ENCODE measurements around the gene FHIT.

The FHIT gene

GRCh38 chr3:61239871-61240270 lies 11.4 kb downstream of the FHIT start:
- no peaks in the 10 kb centered on the region for H3K4me1 ChIP-seq
- no peak overlapping the region for H3K4me3 ChIP-seq (ENCODE audit: low read depth, low read length)
- no peaks in the 10 kb centered on the region for H3K9me3 ChIP-seq
- DNase-seq: no peak
- H3K36me3 ChIP-seq: no peaks in the 10 kb centered on the region
- TF ChIP-seq, protein P1, sequence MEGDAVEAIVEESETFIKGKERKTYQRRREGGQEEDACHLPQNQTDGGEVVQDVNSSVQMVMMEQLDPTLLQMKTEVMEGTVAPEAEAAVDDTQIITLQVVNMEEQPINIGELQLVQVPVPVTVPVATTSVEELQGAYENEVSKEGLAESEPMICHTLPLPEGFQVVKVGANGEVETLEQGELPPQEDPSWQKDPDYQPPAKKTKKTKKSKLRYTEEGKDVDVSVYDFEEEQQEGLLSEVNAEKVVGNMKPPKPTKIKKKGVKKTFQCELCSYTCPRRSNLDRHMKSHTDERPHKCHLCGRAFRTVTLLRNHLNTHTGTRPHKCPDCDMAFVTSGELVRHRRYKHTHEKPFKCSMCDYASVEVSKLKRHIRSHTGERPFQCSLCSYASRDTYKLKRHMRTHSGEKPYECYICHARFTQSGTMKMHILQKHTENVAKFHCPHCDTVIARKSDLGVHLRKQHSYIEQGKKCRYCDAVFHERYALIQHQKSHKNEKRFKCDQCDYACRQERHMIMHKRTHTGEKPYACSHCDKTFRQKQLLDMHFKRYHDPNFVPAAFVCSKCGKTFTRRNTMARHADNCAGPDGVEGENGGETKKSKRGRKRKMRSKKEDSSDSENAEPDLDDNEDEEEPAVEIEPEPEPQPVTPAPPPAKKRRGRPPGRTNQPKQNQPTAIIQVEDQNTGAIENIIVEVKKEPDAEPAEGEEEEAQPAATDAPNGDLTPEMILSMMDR (IDR thresholded peaks at IDR 0.05; ENCODE audit: low read depth, low read length): no peak
- no peaks in the 10 kb centered on the region for H3K27me3 ChIP-seq

DNA sequence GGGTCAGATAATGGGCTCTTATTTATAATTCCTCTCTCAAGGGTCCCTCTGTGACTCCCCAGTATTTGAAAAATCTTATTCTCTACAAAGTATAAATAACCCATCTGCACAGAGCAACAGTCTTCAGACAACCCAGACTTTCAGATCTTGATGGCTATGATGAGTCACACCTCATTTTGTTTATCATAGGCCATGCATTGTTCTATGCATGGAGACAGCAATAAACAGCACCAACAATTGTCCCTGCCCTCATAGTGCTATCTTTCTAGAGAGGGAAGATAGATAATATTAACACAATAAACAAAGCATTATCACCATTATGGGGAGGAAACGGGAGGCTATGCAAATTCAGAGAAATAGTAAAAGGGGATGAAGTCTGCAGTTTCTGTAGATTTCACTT lies 13.4 kb downstream of the FHIT start:
- TF ChIP-seq, protein P1 (IDR thresholded peaks at IDR 0.05; ENCODE audit: low read depth, low read length): no peak
- Histone ChIP-seq H3K36me3 (no peaks in the 10 kb centered on the region), H3K27me3 (no peaks in the 10 kb centered on the region), H3K4me3 (ENCODE audit: low read depth, low read length) (no peak overlapping the region), H3K4me1 (no peaks in the 10 kb centered on the region), H3K9me3 (no peaks in the 10 kb centered on the region)
- DNase-seq: no peak

DNA sequence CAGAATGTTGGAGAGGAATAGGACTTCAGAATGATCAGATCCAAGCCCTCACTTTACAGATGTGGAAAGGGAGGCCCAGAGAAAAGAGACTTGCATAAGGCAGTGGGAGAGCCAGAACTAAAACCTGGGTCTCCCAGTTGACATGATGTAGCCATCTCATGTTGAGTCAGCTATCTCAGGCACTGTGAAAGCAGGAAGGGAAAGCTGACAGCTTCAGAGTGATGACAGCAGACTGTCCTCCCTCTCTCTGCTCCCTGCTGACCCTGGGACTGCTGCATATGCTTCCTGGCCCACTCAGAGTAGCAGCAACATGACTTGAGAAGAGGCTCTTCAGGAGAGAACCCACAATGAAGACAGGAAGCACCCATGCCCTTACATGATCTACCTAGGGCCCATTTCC lies 14.7 kb downstream of the FHIT start:
- Histone ChIP-seq H3K9me3 (no peaks in the 10 kb centered on the region), H3K4me1 (no peaks in the 10 kb centered on the region), H3K36me3 (no peaks in the 10 kb centered on the region), H3K27me3 (no peaks in the 10 kb centered on the region), H3K4me3 (ENCODE audit: low read depth, low read length) (no peak overlapping the region)
- DNase-seq: no peak
- TF ChIP-seq, protein P1 (IDR thresholded peaks at IDR 0.05; ENCODE audit: low read depth, low read length): no peak

- Histone ChIP-seq H3K4me1 (no peaks in the 10 kb centered on the region), H3K4me3 (ENCODE audit: low read depth, low read length) (no peak overlapping the region), H3K9me3 (no peaks in the 10 kb centered on the region), H3K36me3 (no peaks in the 10 kb centered on the region), H3K27me3 (no peaks in the 10 kb centered on the region)
- TF ChIP-seq, protein P1 (IDR thresholded peaks at IDR 0.05; ENCODE audit: low read depth, low read length): no peak
- no peak for DNase-seq
Observed at GRCh38 chr3:61233746-61234145, 17.5 kb downstream of the FHIT start.

GRCh38 chr3:61231693-61232092 lies 19.6 kb downstream of the FHIT start:
- Histone ChIP-seq H3K36me3 (no peaks in the 10 kb centered on the region), H3K4me1 (no peaks in the 10 kb centered on the region), H3K27me3 (no peaks in the 10 kb centered on the region), H3K4me3 (ENCODE audit: low read depth, low read length) (no peak overlapping the region), H3K9me3 (no peaks in the 10 kb centered on the region)
- DNase-seq: no peak
- TF ChIP-seq, protein P1 (IDR thresholded peaks at IDR 0.05; ENCODE audit: low read depth, low read length): no peak

DNA sequence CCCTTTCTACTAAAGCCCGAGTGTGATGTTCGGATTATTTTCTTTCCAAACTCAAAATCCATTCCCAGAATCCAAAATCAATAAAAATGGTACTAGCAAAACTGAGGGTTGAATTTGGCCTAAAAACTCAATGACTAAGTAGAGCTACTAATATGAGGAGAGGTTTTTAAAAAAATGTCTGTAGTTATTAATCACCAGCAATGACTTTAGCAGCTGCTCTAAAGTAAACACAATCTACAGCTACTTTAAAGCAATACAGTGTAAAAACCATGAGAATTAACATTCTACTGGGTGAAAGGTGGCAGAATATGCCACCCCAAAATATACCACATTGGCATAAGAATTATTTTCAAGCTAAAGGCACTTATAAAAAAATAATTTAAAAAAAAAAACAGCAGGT lies 23.5 kb downstream of the FHIT start:
- TF ChIP-seq, protein P1 (IDR thresholded peaks at IDR 0.05; ENCODE audit: low read depth, low read length): no peak
- H3K4me1 ChIP-seq: peaks cover 3% of the 10 kb centered on the region
- no peak for DNase-seq

More for the DNA sequence above, 23.5 kb downstream of the FHIT start:
- H3K36me3 ChIP-seq: no peaks in the 10 kb centered on the region
- H3K27me3 ChIP-seq: no peaks in the 10 kb centered on the region
- no peak overlapping the region for H3K4me3 ChIP-seq (ENCODE audit: low read depth, low read length)
- no peaks in the 10 kb centered on the region for H3K9me3 ChIP-seq
